Activated T-helper 17 cell treated with anti-CD3 and anti-CD28 coated beads, Interleukin-2, amount 50 U/mL, for 72 hours (primary cell): ENCODE data around the gene TMEM132C. TPM values are rescaled to one million over a fixed set of nuclear protein-coding genes. Genes with fewer than 3 reads are reported as not detected.
A peak's percentile ranks its signal among the peaks of the same experiment; 100 is the strongest.

ENCODE experiments used
- ATAC-seq: fragments of 150-1000 bp; cut with Tn5 transposase; replicated peaks from 2 replicates; pipeline ENCODE4 v1.10.0; 2021; ENCODE audit warnings: mild to moderate bottlenecking, moderate library complexity
- H3K27ac Mint-ChIP-seq: one replicate; pipeline ENCODE4 v1.8.0; 2022; ENCODE audit warnings: mixed read lengths
- H3K27me3 Mint-ChIP-seq: one replicate; pipeline ENCODE4 v1.8.0; 2022; ENCODE audit warnings: mixed read lengths
- H3K36me3 Mint-ChIP-seq: one replicate; pipeline ENCODE4 v1.8.0; 2022; ENCODE audit warnings: low read depth, mild to moderate bottlenecking, mixed read lengths
- H3K4me1 Mint-ChIP-seq: one replicate; pipeline ENCODE4 v1.8.0; 2022; ENCODE audit warnings: mixed read lengths
- H3K4me3 Mint-ChIP-seq: one replicate; pipeline ENCODE4 v1.8.0; 2022; ENCODE audit warnings: mild to moderate bottlenecking, mixed read lengths
- H3K9me3 Mint-ChIP-seq: one replicate; pipeline ENCODE4 v1.8.0; 2022; ENCODE audit warnings: mixed read lengths
- total RNA-seq, 2 donors: library from RNA; stranded (reverse); gene quantifications; one replicate each; pipeline ENCODE4 v1.2.3, GENCODE V29; 2022

TMEM132C gene
- total RNA-seq, 2 donors from 2014 or later, result not detected

- Mint-ChIP-seq H3K4me3 (no peak overlapping the region), H3K36me3 (no peaks in the 10 kb centered on the region), H3K4me1 (no peaks in the 10 kb centered on the region), H3K27ac (no peak overlapping the region), H3K27me3 (peaks cover 4% of the 10 kb centered on the region), H3K9me3 (no peaks in the 10 kb centered on the region)
- ATAC-seq, result peak; percentile 83
Measured at GRCh38 chr12:128754275-128754674, 487.3 kb downstream of the TMEM132C start.

- Mint-ChIP-seq H3K4me1 (no peaks in the 10 kb centered on the region), H3K9me3 (no peaks in the 10 kb centered on the region), H3K27ac (no peak overlapping the region), H3K4me3 (no peak overlapping the region), H3K27me3 (peaks cover 4% of the 10 kb centered on the region), H3K36me3 (no peaks in the 10 kb centered on the region)
- peak; percentile 50 for ATAC-seq
Measured at GRCh38 chr12:128755566-128755965, 488.6 kb downstream of the TMEM132C start.
